H7 (cell line): Measurements from ENCODE around the gene ACOXL. TPM values are rescaled to one million over a fixed set of nuclear protein-coding genes. Genes with fewer than 3 reads are reported as not detected.

Experiments used
- DNase-seq: peaks from one replicate; pipeline ENCODE4 v3.0.0; 2012
- H3K27me3 ChIP-seq: 2 replicates; pipeline ENCODE4 v1.6.0; 2011; ENCODE audit warnings: mild to moderate bottlenecking, low read length; ENCODE audit not compliant: control insufficient read depth, insufficient read depth
- H3K36me3 ChIP-seq: replicated peaks from 2 replicates; pipeline ENCODE4 v1.5.1; 2011; ENCODE audit warnings: low read length; ENCODE audit not compliant: control insufficient read depth, insufficient read depth
- H3K4me3 ChIP-seq: 2 replicates; pipeline ENCODE4 v1.5.1; 2011; ENCODE audit warnings: low read depth, mild to moderate bottlenecking, control low read depth, low read length, moderate library complexity; ENCODE audit not compliant: insufficient read depth
- total RNA-seq: library from RNA; depleted of rRNA; stranded (reverse); fragments of >200 nt; shearing (Covaris generic); gene quantifications from 2 replicates; pipeline ENCODE4 v1.2.3, GENCODE V29; 2014

ACOXL gene
- total RNA-seq, 1 experiment from 2014 or later, result 2.7 TPM

DNA sequence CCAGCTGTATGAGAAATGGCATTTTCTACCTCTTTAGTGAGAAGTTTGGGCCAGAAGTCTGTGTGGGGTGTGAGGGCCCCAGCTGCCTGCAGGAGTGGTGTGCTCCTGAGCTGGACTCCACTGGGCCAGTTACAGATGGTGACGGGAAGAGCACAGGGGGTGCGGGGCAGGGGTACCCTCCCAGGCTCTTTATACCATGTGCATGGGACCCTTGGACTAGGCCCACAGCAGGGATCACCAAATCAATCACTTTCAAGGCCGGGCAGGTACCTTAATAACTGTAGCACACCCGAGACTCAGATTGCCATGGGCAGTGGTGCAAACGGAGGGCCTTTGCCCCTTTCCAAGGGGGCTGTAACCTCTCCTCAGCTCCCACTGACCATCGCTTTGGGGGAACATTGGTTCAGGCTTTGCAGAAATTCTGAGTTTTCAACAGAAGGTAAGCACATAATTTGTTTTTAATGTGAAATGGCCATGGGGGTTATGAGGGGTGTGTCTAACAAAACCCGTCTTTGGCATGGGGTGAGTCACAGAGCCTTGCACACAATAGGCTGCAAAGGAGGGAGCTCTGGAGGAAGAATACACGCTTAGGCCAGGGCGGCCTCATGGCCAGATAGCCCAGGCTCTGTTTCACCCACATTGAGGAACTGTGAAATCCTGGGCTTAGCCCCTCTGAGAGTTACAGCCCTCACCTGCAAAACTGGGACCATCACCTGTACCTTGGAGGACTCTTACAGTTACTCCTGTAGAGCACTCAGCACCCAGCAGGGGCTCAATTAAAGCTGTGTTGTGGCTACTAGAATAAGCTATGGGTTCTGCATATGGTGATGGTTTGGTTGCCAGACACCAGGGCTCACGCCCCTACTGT, 247.3 kb downstream of the ACOXL start:
- Histone ChIP-seq H3K36me3 (no peaks in the 10 kb centered on the region), H3K27me3 (no peaks in the 10 kb centered on the region), H3K4me3 (no peak overlapping the region)
- DNase-seq, result no peak

DNA sequence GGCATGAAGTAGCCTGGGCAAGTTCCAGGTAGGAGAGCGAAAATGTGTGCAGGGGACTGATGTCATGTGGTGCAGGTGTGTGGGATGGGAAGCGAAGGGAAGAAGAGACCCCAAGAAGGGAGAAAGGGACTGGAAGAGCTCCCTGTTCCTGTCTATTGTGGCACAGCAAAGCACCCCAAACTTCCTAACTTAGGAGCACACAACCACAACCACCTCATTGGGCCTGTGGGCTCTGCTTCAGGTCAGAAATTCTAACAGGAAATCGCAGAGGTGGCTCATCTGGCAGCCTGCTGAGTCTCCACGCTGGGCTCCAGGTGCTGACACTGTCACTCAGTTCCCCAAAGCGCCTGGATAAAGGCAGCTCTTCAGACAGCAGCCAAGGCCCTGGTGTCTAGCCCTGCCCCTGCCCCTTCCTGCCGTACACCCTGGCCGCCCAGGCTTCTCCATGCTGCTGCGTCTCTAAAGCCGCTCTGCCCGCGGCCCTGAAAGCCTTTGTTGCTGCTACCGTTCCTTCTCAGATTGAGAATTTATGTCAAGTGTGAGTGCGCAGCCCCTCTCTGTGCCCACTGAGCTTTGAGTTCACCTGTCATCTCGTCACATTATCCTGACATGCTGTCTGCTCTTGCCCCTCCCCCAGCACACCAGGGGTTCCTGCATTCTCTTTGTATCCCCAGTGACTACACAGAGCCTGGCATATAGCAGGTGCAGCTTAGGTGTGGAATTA, 248.1 kb downstream of the ACOXL start:
- H3K4me3 ChIP-seq, result no peak overlapping the region
- no peaks in the 10 kb centered on the region for H3K27me3 ChIP-seq
- DNase-seq, result peak; percentile 31
- no peaks in the 10 kb centered on the region for H3K36me3 ChIP-seq

DNA sequence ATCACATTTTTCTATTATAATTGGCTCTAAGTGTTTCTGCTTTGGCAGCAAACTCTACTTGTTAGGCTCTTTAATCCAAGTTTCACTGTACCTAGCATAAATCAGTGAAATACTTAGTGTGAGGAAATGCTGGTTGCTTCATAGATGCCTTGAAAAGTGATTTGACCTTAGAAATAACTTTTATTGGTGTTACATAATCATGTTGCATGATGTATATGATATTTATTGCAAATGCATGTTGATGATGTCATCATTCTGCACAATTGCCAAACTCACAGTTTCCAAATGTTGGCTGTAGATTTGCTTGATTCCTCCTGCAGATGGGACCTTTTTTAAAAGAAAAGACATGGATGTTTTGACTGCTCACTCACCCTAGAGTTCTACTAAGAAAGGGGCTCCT, 250.8 kb downstream of the ACOXL start:
- no peaks in the 10 kb centered on the region for H3K36me3 ChIP-seq
- no peak for DNase-seq
- no peak overlapping the region for H3K4me3 ChIP-seq
- H3K27me3 ChIP-seq, result no peaks in the 10 kb centered on the region

DNA sequence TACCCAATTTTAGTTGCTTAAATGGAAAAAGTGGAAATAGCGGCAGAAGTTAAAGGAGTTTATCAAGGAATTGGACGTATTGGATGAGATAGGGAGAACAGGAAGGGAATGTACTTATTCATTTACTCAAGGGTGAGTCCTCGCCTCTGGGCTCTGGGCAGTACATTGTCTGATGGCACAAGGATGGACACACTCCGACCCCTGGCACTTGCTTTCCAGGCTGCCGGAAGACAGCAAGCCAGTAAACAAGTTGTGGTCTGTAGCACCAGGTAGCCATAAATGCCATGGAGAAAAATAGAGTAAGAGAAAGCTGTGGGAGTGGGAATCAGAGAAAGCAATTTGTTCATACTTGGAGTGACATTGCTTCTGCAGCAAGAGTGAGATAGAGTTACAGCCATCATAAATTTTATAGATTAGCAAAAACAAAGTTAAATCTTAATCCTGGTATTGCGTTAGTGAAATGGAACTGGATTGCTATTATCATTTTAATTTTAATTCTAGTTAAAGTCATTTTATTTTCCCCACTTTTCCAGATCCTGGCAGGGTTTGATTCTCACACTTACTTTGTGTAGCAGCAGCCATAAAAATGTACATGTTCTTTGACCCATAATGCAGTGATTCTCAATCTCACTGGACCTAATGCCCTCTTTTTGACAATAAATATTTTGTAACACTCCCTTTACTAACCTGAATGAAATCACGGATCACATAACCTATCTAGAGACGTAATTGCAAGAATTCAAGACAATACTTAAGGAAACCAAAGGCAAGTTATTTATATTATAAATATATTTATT, 252.5 kb downstream of the ACOXL start:
- DNase-seq, result no peak
- H3K27me3 ChIP-seq, result no peaks in the 10 kb centered on the region
- no peak overlapping the region for H3K4me3 ChIP-seq
- no peaks in the 10 kb centered on the region for H3K36me3 ChIP-seq

DNA sequence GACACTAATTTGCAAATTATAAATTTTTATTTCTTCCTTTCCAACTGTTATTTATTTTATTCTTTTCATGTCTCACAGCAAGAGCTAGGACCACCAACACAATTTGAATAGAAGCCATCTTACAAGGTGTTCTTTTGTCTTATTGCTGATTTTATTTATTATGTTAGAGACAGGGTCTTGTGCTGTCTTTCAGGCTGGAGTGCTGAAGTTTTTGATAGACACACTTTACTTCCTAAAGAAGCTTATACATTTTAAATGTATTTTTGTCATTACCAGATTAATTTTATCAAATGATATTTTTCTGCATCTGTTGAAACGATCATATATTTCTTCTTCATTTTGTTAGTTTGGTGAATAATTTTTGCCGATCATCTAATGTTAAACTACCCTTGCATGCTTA, 258.1 kb downstream of the ACOXL start:
- Histone ChIP-seq H3K27me3 (no peaks in the 10 kb centered on the region), H3K4me3 (no peak overlapping the region), H3K36me3 (no peaks in the 10 kb centered on the region)
- DNase-seq, result no peak

DNA sequence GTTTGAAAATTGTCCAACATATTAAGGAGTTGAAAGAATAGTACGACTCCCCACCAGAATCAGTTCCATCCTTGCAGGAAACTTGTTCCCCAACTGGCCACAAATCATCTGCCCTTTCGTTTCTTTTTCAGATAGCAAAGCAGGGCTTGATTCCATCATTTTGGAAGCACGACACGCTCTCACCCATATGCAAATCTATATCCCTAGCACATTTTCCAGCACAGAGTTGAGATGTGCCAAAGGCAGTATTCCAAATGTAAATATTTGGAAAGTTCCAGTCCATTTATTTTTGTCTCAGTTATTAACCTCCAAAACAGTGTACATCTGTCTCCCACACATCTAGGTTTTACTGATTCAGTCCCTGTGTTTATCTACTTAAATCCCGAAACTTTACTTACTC, 259.5 kb downstream of the ACOXL start:
- no peak overlapping the region for H3K4me3 ChIP-seq
- no peak for DNase-seq
- no peaks in the 10 kb centered on the region for H3K27me3 ChIP-seq
- H3K36me3 ChIP-seq, result no peaks in the 10 kb centered on the region

DNA sequence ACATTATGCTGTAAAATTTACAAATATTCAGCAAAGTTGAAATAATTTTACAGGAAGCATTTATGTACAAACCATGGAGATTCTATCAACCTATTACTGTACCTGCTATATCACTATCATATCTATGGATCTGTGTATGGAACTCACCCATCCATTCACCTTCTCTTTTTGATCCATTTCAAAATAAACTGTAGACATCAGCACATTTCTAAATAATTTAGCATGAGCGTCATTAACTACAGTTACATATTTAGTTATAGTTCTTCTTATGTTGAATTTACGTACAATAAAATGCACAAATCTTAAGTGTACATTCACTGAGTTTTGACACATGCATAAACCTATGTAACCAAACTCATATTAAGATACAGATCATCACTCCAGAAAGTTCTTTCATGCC, 260.5 kb downstream of the ACOXL start:
- DNase-seq, result no peak
- Histone ChIP-seq H3K36me3 (no peaks in the 10 kb centered on the region), H3K27me3 (no peaks in the 10 kb centered on the region), H3K4me3 (no peak overlapping the region)

DNA sequence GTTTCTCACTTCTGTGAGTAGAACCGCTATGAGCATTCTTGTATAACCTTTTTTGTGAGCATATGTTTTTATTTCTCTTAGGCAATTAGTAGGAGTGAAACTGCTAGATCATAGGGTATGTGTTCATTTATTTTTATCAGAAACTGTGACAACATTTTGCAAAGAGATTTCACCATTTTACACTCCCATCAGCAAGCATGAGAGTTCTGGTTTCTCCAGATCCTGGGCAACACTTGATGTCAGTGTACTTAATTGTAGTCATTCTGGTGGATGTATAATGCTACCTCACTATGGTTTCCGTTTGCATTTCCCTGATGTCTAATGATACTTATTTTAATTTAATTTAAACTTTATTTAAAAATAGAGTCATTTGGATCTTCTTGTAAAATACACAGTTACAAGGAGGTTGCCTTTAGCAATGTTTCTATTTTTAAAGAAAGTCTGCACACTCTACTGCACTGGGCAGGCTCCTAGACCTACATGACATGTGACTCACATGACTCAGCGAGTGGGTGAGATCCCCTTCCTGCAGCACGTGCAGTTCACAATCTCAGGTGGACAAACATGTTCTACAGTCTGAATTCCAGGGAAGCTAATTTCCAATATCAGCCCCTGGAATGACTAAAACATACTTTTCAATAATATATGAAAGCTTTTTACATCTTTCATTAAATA, 261.3 kb downstream of the ACOXL start:
- H3K36me3 ChIP-seq, result no peaks in the 10 kb centered on the region
- no peaks in the 10 kb centered on the region for H3K27me3 ChIP-seq
- DNase-seq, result no peak
- no peak overlapping the region for H3K4me3 ChIP-seq

DNA sequence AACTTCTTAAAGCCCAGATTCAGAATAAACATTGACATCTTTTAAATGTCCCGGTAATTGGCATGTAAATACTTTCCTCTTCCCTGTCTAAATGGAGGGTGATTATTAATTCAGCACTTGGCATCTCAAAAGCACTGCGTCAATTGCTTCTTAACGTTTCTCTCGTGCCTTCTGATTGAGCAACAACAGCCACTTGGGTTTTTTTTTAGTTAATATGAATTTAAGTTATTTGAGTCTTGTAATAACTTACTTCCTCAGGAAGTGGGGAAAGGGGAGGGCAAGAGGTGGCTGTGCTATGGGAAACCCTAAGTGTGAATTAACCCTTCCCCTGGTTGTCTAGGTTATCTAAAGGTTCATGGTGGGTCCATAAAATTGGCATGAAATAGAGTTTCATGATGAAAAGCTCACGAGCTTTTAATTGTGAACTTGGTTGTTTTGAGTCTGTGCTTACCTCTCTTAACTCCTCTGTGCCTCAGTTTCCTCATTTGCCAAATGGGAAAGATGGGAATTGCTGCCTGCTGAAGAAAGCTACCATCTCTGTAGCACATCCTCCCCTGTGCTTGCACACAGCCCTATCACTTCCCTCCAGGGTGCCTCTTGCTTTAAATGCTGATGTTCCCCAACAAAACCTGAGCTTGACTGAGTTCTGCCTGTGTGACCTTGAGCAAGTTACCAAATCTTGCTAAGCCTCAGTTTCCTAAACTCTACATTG, 262.0 kb downstream of the ACOXL start:
- DNase-seq, result no peak
- Histone ChIP-seq H3K4me3 (no peak overlapping the region), H3K36me3 (no peaks in the 10 kb centered on the region), H3K27me3 (no peaks in the 10 kb centered on the region)

DNA sequence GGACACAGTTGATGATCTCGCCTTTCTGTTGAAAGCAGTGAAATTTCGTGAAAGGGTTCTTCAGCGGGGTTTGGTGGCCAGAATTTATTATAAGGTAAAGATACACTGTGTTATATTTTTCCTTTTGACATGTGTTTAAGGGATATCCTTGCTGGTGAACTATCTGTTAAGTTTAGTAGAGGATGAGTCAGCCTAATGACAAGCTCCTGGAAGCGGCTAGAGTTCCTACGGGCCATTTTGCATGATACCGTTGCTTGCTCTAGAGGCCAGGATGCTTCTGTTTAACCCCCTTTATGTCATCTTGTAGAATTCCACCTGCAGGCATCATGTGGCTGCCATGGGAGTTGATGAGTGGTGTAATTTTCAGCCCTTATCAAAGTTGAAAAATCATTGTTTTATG, 263.5 kb downstream of the ACOXL start:
- Histone ChIP-seq H3K27me3 (no peaks in the 10 kb centered on the region), H3K4me3 (no peak overlapping the region), H3K36me3 (no peaks in the 10 kb centered on the region)
- DNase-seq, result no peak

DNA sequence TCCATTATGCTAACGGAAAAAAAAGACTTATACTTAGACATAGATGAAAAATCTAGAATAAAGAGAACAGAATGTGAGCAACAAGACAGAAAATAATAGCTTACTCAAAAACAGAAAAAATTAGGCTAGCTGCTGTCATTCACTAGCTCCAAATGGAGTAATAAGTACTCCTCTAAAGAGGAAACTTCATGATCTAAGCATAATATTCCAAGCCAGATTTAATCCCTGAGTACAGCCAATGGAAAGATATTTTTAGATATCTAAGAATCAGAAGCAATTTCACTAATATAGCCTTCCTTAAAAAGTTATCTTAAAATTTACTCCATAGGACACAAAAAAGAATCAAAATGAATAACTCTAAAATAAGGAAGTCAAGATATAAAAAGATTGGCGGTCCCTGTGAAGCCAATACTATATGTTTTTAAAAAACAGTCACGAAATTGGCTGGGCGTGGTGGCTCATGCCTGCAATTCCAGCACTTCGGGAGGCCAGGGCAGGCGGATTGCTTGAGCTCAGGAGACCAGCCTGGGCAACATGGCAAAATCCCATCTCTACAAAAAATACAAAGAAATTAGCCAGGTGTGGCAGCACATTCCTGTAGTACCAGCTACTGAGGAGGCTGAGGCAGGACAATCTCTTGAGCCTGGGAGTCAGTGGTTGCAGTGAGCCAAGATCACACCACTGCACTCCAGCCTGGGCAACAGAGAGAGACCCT, 265.1 kb downstream of the ACOXL start:
- no peaks in the 10 kb centered on the region for H3K27me3 ChIP-seq
- H3K36me3 ChIP-seq, result no peaks in the 10 kb centered on the region
- no peak for DNase-seq
- H3K4me3 ChIP-seq, result no peak overlapping the region

DNA sequence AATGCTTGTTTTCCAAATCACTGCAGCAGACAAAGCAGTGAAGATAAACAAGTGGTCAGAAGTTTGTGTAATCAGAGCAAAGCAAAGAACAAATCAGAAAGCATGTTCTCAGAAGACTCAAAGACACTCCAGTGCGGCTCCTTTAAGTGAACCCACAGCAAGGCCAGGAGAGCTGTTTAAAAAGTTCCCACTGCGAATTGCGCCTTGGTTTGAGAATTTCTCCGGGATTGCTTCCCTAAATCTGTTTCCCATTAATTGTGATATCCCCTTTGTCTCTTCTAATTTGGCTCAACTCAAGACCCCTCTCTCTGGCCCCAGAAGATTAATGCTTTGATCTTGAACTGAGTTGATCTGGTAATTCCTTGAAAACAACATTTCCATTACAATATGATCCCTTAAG, 265.9 kb downstream of the ACOXL start:
- no peaks in the 10 kb centered on the region for H3K36me3 ChIP-seq
- DNase-seq, result no peak
- H3K4me3 ChIP-seq, result no peak overlapping the region
- H3K27me3 ChIP-seq, result no peaks in the 10 kb centered on the region

DNA sequence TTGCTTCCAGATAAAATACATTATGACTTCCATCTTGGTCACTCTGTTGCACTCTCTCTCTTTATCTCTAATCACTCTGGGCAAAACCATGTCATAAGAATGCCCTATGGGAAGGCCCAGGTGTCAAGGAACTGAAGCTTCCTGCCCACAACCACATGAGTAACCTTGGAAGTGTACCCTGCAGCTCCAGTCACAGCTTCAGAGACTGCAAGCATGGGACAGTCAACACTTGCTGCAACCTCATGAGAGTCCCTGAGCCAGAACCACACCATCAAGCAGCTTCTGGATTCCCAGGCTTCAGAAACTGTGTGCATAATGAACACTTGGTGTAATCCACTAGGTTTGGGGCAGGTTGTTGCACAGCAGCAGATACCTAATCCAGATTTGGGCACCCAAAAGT, 267.3 kb downstream of the ACOXL start:
- DNase-seq, result no peak
- no peak overlapping the region for H3K4me3 ChIP-seq
- H3K36me3 ChIP-seq, result no peaks in the 10 kb centered on the region
- no peaks in the 10 kb centered on the region for H3K27me3 ChIP-seq
